Measurements from ENCODE around the gene FSCN2. TPM values are rescaled to one million over a fixed set of nuclear protein-coding genes. Genes with fewer than 3 reads are reported as not detected.
A peak's percentile ranks its signal among the peaks of the same experiment; 100 is the strongest.

The FSCN2 gene
- total RNA-seq, 1 donor from 2014 or later = 3.3 TPM

DNA sequence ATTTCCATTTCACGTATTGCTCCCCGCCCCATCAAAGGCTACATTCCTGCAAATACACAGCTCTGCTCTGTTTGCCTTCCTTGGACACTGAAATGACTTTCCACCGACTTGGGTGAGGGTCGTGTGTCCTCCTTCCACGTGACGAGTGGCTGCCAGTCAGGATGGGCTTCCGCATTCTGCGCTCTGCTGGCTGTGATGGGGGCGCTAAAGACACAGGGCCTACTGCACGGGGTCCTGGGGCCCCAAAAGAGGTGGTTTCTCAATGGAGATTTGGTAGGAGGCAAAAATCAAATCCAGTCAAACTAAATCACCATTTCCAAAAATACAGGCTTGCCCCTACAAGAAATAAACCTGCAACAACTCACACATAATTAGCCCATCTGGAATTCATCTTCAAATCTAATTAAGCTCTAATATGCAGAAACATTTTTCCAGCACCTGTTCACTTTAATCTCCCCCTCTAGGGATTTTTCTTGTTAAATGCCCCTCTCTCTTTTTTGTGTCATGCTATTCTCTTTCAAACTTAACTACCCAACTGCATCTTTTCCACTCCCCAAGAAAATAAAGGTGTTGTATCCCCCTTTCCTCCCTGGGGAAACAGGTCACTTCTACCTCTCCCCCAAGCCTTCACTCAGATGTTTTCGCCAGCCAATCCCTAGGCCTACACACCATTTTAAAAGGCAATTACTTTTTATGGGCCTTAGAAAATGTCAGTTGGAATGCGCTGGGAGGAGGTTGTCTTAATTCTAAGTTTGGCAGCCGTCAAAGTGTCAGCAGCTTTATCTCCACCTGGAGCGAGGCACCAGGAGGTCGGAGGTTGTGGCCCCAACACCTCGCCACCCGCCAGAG, 45.8 kb downstream of the FSCN2 start:
- H3K27ac ChIP-seq = no peak overlapping the region
- TF ChIP-seq, protein P1, sequence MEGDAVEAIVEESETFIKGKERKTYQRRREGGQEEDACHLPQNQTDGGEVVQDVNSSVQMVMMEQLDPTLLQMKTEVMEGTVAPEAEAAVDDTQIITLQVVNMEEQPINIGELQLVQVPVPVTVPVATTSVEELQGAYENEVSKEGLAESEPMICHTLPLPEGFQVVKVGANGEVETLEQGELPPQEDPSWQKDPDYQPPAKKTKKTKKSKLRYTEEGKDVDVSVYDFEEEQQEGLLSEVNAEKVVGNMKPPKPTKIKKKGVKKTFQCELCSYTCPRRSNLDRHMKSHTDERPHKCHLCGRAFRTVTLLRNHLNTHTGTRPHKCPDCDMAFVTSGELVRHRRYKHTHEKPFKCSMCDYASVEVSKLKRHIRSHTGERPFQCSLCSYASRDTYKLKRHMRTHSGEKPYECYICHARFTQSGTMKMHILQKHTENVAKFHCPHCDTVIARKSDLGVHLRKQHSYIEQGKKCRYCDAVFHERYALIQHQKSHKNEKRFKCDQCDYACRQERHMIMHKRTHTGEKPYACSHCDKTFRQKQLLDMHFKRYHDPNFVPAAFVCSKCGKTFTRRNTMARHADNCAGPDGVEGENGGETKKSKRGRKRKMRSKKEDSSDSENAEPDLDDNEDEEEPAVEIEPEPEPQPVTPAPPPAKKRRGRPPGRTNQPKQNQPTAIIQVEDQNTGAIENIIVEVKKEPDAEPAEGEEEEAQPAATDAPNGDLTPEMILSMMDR (IDR thresholded peaks at IDR 0.05) = no peak
- DNase-seq = no peak
- intact Hi-C loops (cut with DNase I) = no loop called here
- no peak for ATAC-seq
- H3K36me3 ChIP-seq = peaks cover 85% of the 10 kb centered on the region
- H3K4me3 ChIP-seq = no peak overlapping the region
- H3K9me3 ChIP-seq = no peaks in the 10 kb centered on the region
- H3K27me3 ChIP-seq (ENCODE audit: low read depth) = no peaks in the 10 kb centered on the region
- peaks cover 19% of the 10 kb centered on the region for H3K4me1 ChIP-seq

GRCh38 chr17:81574643-81574956, 46.4 kb downstream of the FSCN2 start:
- Histone ChIP-seq H3K36me3 (peaks cover 85% of the 10 kb centered on the region), H3K4me1 (peaks cover 19% of the 10 kb centered on the region), H3K27ac (no peak overlapping the region), H3K27me3 (ENCODE audit: low read depth) (no peaks in the 10 kb centered on the region), H3K9me3 (no peaks in the 10 kb centered on the region), H3K4me3 (no peak overlapping the region)
- intact Hi-C loops (cut with DNase I) = no loop called here
- DNase-seq (no peak), ATAC-seq (no peak)
- TF ChIP-seq, protein P1 (IDR thresholded peaks at IDR 0.05) = no peak

- Histone ChIP-seq H3K27ac (no peak overlapping the region), H3K27me3 (ENCODE audit: low read depth) (no peaks in the 10 kb centered on the region)
Observed at GRCh38 chr17:81575836-81576235, 47.7 kb downstream of the FSCN2 start.

GRCh38 chr17:81576621-81577277, 48.6 kb downstream of the FSCN2 start:
- DNase-seq = no peak
- no peaks in the 10 kb centered on the region for H3K27me3 ChIP-seq (ENCODE audit: low read depth)
- H3K9me3 ChIP-seq = no peaks in the 10 kb centered on the region
- intact Hi-C loops (cut with DNase I) = no loop called here
- peaks cover 83% of the 10 kb centered on the region for H3K36me3 ChIP-seq
- H3K4me3 ChIP-seq = no peak overlapping the region
- peaks cover 19% of the 10 kb centered on the region for H3K4me1 ChIP-seq
- TF ChIP-seq, protein P1 (IDR thresholded peaks at IDR 0.05) = no peak
- ATAC-seq = peak; percentile 63 to 72
- no peak overlapping the region for H3K27ac ChIP-seq

More at GRCh38 chr17:81575836-81576235, 47.7 kb downstream of the FSCN2 start:
- peaks cover 85% of the 10 kb centered on the region for H3K36me3 ChIP-seq
- no peak overlapping the region for H3K4me3 ChIP-seq
- H3K4me1 ChIP-seq = peaks cover 19% of the 10 kb centered on the region
- intact Hi-C loops (cut with DNase I) = no loop called here
- ATAC-seq (no peak), DNase-seq (no peak)
- TF ChIP-seq, protein P1 (IDR thresholded peaks at IDR 0.05) = no peak
- H3K9me3 ChIP-seq = no peaks in the 10 kb centered on the region

DNA sequence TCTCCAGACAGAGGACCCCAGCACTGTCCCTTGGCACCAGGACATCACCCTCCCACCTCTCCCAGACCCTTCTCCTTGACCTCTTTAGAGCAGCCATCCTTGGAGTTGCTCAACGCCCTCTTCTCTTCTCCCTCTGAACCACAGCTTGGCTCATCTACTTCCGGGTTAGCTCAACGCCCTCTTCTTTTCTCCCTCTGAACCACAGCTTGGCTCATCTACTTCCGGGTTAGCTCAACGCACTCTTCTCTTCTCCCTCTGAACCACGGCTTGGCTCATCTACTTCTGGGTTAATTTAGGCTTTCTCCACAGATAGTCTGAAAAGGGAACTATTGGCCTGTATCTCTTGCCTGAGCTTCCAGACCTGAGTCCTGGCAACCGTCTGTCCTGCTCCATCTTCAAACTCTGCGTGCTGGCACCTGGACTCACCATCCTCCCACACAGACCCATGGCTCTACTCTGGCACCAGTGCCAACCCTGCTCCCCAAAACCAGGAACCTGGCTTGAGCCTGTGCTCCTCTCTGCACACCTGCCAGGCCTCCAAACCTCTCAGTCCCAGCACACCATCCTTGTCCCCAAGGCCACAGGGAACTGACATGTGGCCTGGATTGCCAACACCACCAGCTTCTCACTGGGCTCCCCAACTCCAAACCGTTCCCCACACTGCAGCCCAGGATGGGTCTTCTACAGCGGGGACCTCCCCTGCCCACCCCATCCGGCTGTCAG, 49.3 kb downstream of the FSCN2 start:
- intact Hi-C loops (cut with DNase I) = no loop called here
- Histone ChIP-seq H3K27me3 (ENCODE audit: low read depth) (no peaks in the 10 kb centered on the region), H3K9me3 (no peaks in the 10 kb centered on the region), H3K27ac (no peak overlapping the region), H3K4me3 (no peak overlapping the region), H3K4me1 (peaks cover 19% of the 10 kb centered on the region), H3K36me3 (peaks cover 85% of the 10 kb centered on the region)
- ATAC-seq (peak; percentile 49 to 68), DNase-seq (no peak)
- TF ChIP-seq, protein P1 (IDR thresholded peaks at IDR 0.05) = no peak
